ENCODE data around the gene TAF15.

GRCh38 chr17:35763767-35764122 is 45.5 kb upstream of the TAF15 start:
- no peak for TF ChIP-seq CTCF (conservative IDR thresholded peaks at IDR 0.05; ENCODE audit: low read length)
- TF ChIP-seq EZH2phosphoT487 (IDR thresholded peaks at IDR 0.05; ENCODE audit: borderline replicate concordance), result no peak

Measured in Loucy (cell line).